ENCODE results near the gene NIPA2. TPM values are rescaled to one million over a fixed set of nuclear protein-coding genes. Genes with fewer than 3 reads are reported as not detected.

The NIPA2 gene
- total RNA-seq, 4 donors from 2014 or later: 19.3 to 36.8 (median 32.0) TPM

DNA sequence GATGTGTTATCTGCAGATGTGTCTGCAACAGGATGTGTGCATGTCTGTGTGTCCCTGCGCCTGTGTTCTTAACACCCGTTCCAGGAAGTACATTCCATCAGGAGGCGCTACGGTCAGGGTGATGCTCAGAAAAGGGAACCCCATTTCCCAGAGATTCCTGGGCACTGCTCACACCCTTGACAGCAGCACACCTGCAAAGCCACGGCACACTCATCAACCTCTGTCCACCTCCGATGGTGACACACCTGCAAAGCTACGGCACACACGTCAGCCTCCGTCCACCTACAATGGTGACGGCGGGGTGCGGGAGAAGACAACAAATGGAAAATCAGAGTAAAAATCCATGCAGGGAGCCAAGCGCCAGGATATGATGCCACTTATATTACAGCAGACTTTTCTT, 55.4 kb downstream of the NIPA2 start:
- WGBS, 2 donors: 89 to 98% methylated on average over 13 of the region's 13 CpGs
- TF ChIP-seq, protein P1, sequence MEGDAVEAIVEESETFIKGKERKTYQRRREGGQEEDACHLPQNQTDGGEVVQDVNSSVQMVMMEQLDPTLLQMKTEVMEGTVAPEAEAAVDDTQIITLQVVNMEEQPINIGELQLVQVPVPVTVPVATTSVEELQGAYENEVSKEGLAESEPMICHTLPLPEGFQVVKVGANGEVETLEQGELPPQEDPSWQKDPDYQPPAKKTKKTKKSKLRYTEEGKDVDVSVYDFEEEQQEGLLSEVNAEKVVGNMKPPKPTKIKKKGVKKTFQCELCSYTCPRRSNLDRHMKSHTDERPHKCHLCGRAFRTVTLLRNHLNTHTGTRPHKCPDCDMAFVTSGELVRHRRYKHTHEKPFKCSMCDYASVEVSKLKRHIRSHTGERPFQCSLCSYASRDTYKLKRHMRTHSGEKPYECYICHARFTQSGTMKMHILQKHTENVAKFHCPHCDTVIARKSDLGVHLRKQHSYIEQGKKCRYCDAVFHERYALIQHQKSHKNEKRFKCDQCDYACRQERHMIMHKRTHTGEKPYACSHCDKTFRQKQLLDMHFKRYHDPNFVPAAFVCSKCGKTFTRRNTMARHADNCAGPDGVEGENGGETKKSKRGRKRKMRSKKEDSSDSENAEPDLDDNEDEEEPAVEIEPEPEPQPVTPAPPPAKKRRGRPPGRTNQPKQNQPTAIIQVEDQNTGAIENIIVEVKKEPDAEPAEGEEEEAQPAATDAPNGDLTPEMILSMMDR (IDR thresholded peaks at IDR 0.05): no peak
- TF ChIP-seq POLR2A (IDR thresholded peaks at IDR 0.05): no peak
- DNase-seq (ENCODE audit: low spot score in 2 of 2): no peak
- H3K4me3 ChIP-seq (ENCODE audit: low read depth, poor library complexity, severe bottlenecking): no peak overlapping the region
- intact Hi-C loops (cut with DNase I; ENCODE audit: low total_unique reads): no loop called here

DNA sequence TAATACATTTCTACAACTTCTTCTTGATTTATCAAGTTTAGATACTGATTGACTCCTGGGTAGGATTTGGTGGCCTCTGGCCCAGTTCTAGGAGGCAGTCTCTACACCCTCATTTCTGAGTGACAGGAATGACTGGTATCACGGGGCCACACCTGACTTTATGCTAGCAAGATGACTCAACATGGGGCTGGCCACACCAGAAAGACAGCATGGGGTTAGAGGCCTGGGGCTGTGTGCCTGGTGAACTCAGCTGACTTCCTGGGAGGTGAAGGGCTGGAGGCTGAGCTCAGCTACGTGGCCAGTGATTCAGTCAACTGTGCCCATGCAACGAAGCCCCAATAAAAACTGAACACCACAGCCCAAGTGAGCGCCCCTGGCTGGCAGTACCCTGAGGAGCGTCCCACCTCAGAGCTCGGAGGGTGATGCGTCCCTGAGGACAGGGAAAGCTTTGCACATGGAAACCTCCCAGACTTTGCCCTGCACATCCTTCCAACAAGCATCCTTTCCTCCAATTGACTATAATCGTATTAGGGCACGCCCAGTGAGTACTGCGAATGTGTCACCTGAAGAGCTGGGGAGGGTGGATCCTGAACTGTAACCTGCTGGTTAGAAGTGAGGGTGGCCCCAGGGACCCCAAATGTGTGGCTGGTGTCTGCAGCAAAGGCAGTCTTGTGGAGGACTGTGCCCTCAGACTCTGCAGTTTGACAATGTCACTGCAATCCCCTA, 57.2 kb downstream of the NIPA2 start:
- 68 to 77% methylated on average over 10 of the region's 10 CpGs for WGBS, 2 donors
- no peak for TF ChIP-seq POLR2A (IDR thresholded peaks at IDR 0.05)
- TF ChIP-seq, protein P1 (IDR thresholded peaks at IDR 0.05): no peak
- intact Hi-C loops (cut with DNase I; ENCODE audit: low total_unique reads): no loop called here
- DNase-seq (ENCODE audit: low spot score in 2 of 2): peak in 1 of 2 donors; percentile 41
- H3K4me3 ChIP-seq (ENCODE audit: low read depth, poor library complexity, severe bottlenecking): no peak overlapping the region

DNA sequence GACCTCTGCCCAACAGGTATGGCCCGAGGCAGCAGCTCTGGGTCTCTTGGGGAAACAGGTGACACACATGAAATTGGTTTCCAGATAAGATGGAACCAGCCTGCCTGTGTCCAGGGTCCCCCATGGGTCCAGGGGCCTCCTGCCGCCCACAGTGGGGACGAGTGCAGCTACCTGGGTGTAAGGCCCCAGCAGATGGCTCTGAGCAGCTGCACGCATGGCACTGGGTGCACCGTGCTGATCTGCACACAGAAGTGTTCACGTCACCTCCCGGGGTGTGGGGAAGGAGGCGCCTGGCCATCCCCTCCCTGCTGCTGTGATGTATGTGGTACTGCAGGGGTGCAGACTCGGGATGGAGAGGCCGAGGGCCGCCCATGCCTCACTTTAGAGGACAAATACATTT, 63.6 kb downstream of the NIPA2 start:
- H3K4me3 ChIP-seq (ENCODE audit: low read depth, poor library complexity, severe bottlenecking): no peak overlapping the region
- intact Hi-C loops (cut with DNase I; ENCODE audit: low total_unique reads): no loop called here
- WGBS, 2 donors: 94 to 96% methylated on average over 10 to 11 of the region's 11 CpGs
- DNase-seq (ENCODE audit: low spot score in 2 of 2): no peak
- TF ChIP-seq, protein P1 (IDR thresholded peaks at IDR 0.05): no peak
- no peak for TF ChIP-seq POLR2A (IDR thresholded peaks at IDR 0.05)

DNA sequence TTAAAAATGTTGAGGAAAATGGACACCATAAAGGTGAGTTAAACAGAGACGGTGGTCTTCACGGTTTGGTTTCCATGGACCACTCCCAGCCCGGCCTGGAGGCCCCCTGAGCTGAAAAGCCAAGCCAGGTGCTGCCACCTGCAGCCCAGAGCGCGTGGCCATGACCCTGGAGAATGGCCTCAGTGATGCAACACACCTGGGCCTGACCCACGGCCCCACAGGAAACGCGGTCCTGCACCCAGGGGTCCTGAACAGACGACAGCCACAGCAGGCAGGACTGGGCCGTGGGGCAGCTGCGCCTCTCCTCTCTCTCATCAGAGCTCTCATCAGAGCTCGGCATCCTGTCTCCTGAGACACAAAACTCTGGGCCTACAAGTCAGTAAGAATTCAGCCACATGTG, 64.1 kb downstream of the NIPA2 start:
- no peak for DNase-seq (ENCODE audit: low spot score in 2 of 2)
- intact Hi-C loops (cut with DNase I; ENCODE audit: low total_unique reads): no loop called here
- WGBS, 2 donors: 87% methylated on average over 11 to 12 of the region's 12 CpGs
- no peak overlapping the region for H3K4me3 ChIP-seq (ENCODE audit: low read depth, poor library complexity, severe bottlenecking)
- no peak for TF ChIP-seq POLR2A (IDR thresholded peaks at IDR 0.05)
- TF ChIP-seq, protein P1 (IDR thresholded peaks at IDR 0.05): no peak

DNA sequence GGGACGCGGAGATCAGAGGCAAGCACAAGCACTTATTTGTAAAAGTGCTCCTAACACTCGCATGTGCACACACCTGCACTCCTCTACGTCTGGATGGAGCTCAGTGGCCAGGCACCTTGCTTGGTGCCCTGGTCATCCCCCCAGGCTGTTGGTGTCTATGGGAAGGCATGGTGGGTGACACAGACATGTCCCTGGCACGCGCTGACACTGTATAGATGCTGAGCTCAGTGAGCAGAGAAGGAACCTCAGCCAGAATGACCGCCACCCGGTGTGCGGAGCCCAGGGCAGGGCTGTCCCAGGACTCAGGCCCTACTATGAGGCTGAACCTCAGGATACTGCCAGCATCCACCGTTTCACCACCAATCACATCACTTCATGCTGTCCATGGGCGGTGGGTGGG, 64.5 kb downstream of the NIPA2 start:
- H3K4me3 ChIP-seq (ENCODE audit: low read depth, poor library complexity, severe bottlenecking): no peak overlapping the region
- TF ChIP-seq, protein P1 (IDR thresholded peaks at IDR 0.05): no peak
- no peak for TF ChIP-seq POLR2A (IDR thresholded peaks at IDR 0.05)
- 85 to 99% methylated on average over 9 to 11 of the region's 11 CpGs for WGBS, 2 donors
- intact Hi-C loops (cut with DNase I; ENCODE audit: low total_unique reads): no loop called here
- DNase-seq (ENCODE audit: low spot score in 2 of 2): no peak

DNA sequence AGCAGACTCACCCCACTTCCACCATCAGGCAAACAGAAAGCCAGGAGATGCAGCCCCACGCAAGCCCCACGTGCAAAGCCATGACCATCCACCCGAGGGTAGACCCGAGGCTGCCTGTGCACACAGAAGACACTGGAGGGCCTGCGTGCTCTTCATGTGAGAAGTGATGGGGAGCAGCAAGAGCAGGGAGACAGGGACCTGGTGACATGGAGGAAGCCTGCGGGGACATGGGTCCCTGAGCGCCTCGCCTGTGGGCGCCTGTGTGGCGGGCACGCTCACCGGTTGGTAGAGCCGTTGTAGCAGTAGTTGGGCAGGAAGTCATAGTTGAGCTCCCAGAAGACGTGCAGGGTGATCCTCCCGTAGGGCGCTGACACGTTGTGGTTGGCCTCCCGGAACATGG, 65.0 kb downstream of the NIPA2 start:
- 91 to 95% methylated on average over 18 of the region's 18 CpGs for WGBS, 2 donors
- TF ChIP-seq, protein P1 (IDR thresholded peaks at IDR 0.05): no peak
- no peak for TF ChIP-seq POLR2A (IDR thresholded peaks at IDR 0.05)
- intact Hi-C loops (cut with DNase I; ENCODE audit: low total_unique reads): no loop called here
- H3K4me3 ChIP-seq (ENCODE audit: low read depth, poor library complexity, severe bottlenecking): no peak overlapping the region
- no peak for DNase-seq (ENCODE audit: low spot score in 2 of 2)

Measured in lower leg skin (tissue), 4 donors.